Fibroblast of the aortic adventitia (primary cell): ENCODE measurements around the gene ITIH5. TPM values are rescaled to one million over a fixed set of nuclear protein-coding genes. Genes with fewer than 3 reads are reported as not detected.

ENCODE experiments used
- DNase-seq: peaks from one replicate; pipeline ENCODE4 v3.0.0-alpha.2; 2010; ENCODE audit warnings: low read depth
- H3K4me3 ChIP-seq: 2 replicates; pipeline ENCODE4 v1.5.1; 2011; ENCODE audit warnings: low read depth, mild to moderate bottlenecking, control low read depth, low read length, moderate library complexity
- CTCF ChIP-seq: IDR thresholded peaks from 2 replicates; pipeline ENCODE4 v1.5.1; 2011; ENCODE audit warnings: mild to moderate bottlenecking, low read length, control low read depth, inconsistent platforms; ENCODE audit not compliant: insufficient read depth
- total RNA-seq: library from RNA; depleted of rRNA; stranded (reverse); fragments of >200 nt; gene quantifications from 2 replicates; pipeline ENCODE4 v1.2.3, GENCODE V29; 2012; ENCODE audit warnings: low replicate concordance

ITIH5 gene
- total RNA-seq, 1 donor: 0.09 TPM

- DNase-seq: no peak
- no peak for TF ChIP-seq CTCF
- H3K4me3 ChIP-seq: no peak overlapping the region
These were observed 129.6 kb downstream of the ITIH5 start for GRCh38 chr10:7537126-7537525.

- no peak overlapping the region for H3K4me3 ChIP-seq
- no peak for TF ChIP-seq CTCF
These were observed 132.3 kb downstream of the ITIH5 start for GRCh38 chr10:7534480-7534852.

GRCh38 chr10:7533657-7534479, 132.9 kb downstream of the ITIH5 start:
- no peak overlapping the region for H3K4me3 ChIP-seq
- no peak for TF ChIP-seq CTCF
- no peak for DNase-seq

More at GRCh38 chr10:7534480-7534852, 132.3 kb downstream of the ITIH5 start:
- DNase-seq: no peak

GRCh38 chr10:7532723-7533498, 133.9 kb downstream of the ITIH5 start:
- DNase-seq: no peak
- no peak for TF ChIP-seq CTCF

GRCh38 chr10:7529638-7530037, 137.1 kb downstream of the ITIH5 start:
- no peak for TF ChIP-seq CTCF
- no peak for DNase-seq
- H3K4me3 ChIP-seq: no peak overlapping the region

More at GRCh38 chr10:7532723-7533498, 133.9 kb downstream of the ITIH5 start:
- H3K4me3 ChIP-seq: no peak overlapping the region

- DNase-seq: no peak
- H3K4me3 ChIP-seq: no peak overlapping the region
These were observed 139.3 kb downstream of the ITIH5 start for GRCh38 chr10:7527468-7527867.

More at GRCh38 chr10:7527468-7527867, 139.3 kb downstream of the ITIH5 start:
- no peak for TF ChIP-seq CTCF
